ENCODE measurements around the gene ARVCF.

ARVCF gene

DNA sequence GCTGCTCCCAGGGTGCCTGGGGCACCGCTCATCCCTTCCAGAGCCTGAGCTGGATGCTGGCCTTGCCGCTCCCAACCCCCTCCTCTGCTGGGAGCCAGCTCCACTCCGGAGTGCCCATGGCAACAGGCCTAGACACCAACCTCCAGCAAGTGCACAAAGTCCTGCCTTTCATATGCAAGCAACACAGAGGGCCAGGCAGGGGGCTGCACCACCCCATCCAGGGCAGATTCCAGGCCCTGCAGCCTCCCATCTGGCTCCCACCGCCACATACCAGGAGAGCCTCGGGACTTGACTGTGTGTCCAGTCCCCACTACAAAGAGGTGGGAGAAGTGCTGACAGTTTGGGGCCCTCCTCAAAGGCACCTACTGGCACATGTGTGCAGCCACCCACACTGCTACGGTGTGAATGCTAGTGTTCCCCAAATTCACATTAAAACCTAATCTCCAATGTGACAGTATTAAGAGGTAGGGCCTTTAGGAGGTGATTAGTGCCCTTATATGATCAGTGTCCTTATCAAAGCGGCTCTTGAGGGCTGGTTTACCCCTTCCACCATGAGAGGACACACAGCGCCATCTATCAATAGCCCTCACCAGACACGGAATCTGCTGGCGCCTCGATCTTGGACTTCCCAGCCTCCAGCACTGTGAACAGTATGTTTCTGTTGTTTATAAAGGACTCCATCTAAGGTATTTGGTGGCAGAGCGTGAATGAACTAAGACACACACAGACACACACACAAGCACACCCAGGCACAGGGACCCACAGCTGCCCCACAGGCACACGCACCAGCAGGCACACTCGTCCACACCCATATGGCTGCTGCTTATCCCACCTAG, 16.2 kb downstream of the ARVCF start:
- DNase-seq (ENCODE audit: low read depth, low spot score) = no peak

- no peak for DNase-seq (ENCODE audit: low read depth, low spot score)
These were observed 17.4 kb downstream of the ARVCF start for GRCh38 chr22:19998991-19999820.

GRCh38 chr22:19998232-19998951, 18.2 kb downstream of the ARVCF start:
- no peak for DNase-seq (ENCODE audit: low read depth, low spot score)

DNA sequence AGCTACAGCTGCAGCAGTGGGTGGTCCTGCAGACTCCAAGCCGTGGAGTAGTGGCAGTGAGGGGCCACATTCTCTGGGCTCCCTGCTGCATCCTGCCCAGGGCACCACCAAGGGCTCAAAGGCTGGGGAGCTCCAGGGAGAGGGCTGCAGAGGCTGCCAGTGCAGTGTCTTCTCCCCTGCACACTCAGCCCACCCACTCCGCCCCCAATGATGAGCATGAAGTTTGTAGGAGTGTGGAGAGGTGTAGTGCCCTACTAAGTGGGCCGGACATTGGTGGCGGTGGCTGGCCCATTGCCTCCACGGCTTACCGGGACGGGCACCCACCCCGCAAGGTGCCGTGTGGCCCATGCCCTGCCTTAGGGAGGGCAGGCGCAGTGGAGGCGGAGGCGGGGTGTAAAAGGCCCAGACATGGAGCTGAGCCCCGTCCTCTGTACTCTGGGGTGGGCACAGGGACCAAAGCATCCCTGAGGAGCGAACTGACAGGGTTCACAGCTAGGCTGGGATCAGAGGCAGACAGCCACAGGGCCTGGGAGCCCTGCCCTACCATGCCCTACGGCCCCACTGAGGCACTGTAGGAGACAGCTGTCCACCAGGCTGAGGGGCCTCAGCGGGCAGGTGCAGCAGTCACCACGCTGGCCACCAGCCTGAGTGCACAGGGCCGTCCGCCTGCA, 18.9 kb downstream of the ARVCF start:
- no peak for DNase-seq (ENCODE audit: low read depth, low spot score)

DNA sequence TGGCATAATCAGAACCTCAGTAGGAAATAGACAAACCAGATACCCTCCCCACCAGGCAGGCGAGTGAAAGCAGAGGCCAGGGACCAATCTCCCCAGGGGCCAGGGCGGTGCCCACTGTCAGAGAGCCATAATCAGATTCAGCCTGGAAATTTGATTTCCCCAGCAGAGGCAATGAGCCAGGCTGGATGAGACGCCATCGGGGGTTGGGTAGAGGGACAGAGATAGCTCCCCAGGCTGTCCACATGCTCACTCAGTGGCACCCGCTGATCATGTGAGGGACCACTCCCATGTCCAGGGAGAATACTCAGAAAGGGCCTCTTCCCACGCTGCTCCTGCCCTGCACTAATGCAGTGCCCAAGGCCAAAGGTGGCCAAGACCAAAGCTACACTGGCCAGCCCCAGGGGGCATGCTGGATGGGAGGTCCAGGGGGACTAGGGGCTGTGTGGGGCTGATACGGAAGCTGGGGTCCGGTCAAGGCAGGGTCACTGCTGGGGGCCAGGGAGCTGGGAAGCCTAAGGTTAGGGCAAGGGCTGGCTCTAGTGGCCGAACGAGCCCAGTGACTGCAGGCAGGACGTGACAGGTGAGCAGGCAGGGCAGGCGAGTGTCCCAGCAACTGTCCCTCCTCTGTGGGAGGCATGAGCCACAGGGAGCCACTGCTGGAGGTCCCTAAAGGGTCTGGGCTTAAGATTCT, 19.8 kb downstream of the ARVCF start:
- no peak for DNase-seq (ENCODE audit: low read depth, low spot score)

DNA sequence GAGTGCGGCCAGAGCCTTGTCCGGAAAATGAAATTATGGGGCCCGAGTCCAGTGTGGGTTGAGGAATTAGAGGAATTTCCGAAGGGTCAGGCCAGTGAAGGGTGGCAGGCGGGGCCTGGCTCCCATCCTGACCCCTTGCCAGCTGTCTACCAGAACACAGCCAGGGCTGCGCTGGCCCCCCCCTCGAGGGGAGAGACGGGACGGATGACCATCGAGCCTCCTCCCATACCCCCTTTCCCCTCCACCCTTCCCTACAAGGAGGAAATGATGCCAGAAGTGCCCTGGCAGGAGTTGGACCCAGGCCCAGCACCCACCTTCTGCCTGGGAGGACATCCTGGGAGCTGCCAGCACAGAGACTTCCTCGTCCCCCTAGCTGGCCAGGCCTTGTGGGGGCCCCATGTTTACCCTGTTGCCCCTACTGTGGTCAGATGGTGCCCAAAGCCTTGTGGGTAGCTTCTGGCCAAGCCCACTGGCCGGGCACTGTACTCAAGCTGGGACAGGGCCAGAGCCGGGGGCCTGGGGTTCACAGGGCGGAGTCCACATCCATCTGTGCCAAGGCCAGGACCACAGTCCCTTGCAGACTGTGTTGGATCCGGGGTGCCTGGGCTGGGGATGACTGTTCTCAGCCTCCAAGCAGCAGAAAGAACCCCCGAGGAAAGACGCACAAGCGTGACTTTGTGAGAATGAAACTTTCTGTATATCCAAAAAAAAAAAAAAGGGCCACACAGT, 20.8 kb downstream of the ARVCF start:
- no peak for DNase-seq (ENCODE audit: low read depth, low spot score)

DNA sequence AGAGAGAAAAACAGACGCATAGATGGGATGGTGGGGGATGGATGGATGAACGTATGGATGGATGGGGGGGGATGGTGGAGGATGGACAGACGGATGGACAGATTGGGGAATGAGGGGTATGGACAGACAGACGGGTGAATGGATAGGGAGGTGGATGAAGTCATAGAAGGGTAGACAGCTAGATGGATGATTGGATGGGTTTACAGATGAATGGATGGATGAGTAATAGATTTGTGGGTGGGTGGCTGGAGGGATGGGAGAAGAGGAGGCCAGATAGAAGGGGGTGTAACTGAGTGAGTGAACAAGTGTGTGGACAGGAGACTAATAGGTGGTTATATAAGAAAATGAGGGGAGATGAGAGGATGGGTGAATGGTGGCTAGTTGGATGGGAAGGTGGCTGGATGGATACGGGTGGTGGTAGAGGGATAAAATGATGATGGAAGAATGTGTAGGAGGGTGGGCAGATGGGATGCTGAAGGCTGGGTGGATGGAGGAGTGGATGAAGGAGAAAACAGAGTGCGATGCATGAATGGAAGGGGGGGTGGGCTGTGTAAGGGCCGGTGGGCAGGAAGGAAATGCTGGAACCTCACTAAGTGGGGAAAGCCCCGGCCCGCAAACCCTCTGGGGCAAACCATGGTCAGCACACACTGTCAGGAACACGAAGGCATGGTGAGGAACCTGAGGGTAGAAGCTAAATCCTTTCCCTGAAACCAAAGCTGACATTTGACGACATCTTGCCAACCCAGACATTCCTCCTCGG, 21.6 kb downstream of the ARVCF start:
- no peak for DNase-seq (ENCODE audit: low read depth, low spot score)

- no peak for DNase-seq (ENCODE audit: low read depth, low spot score)
These were observed 22.7 kb downstream of the ARVCF start for GRCh38 chr22:19993926-19994325.

GRCh38 chr22:19992921-19993355, 23.7 kb downstream of the ARVCF start:
- no peak for DNase-seq (ENCODE audit: low read depth, low spot score)

DNA sequence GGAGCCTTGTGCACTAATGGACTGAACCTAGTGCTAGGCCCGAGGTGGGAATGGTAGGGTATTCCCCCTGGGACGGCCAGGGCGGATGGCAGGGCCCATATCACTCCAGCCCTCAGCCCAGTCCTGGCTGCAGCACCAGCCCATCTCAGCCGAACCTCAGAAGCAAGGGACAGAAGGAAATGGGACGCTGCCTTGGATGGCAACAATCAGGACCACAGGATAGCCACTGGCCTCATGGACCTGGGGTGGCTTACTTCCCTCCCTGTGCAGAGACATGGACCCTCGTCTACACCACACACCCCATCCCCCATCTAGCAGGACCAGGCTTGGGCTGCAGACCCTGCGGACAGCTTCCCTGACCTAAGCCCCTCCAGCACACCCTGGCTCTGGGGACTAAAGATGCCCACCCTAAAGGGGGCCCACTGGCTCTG, 24.1 kb downstream of the ARVCF start:
- DNase-seq (ENCODE audit: low read depth, low spot score) = no peak

DNA sequence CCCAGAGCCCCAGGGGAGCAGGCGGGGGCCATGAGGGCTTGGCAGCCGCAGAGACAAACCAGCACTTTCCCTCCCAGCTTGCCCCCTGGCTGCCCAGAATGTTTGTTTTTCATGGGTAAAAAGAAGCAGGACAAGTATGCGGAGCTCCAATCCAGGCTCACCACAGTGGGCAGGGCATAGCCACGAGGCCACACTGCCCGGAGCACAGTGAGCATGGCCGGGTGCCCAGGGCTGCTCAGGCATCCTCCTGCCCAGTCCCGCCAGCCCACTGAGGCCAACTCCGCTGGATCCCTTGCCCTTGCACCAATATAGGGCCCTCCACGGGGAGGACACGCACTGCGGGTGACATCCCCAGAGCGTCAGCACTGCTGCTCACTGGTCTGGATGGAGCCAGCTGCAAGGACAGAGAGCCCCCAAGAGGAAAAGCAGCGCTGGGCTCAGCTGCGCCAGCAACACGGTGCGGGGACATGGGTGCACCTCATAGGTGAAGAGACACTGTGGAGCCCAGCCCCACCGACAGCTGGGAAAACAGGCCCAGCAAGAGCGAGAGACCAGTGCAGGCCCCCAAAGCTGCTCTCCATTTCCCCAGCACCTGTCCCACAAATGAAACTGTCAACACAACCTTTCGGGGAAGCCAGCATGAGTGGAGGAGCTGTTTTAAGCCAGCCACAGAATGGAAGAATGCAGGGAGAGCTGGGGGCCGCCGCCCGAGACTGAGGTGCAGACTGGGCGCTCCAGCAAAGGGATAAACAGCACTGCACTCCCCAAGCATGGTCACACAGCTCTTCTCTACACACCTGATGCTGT, 24.8 kb downstream of the ARVCF start:
- no peak for DNase-seq (ENCODE audit: low read depth, low spot score)

DNA sequence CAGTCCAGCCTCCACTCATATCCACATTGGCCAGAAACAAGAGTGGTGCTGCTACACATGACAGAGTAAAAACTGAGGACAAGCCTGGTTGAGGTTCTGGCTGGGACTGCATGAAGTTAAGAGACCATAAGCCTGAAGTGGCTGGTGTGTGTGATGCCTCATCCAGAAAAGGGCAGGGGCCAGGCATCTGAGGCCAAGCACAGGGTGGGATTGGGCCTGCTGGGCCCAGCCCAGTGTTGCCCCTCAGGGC, 25.3 kb downstream of the ARVCF start:
- no peak for DNase-seq (ENCODE audit: low read depth, low spot score)

DNA sequence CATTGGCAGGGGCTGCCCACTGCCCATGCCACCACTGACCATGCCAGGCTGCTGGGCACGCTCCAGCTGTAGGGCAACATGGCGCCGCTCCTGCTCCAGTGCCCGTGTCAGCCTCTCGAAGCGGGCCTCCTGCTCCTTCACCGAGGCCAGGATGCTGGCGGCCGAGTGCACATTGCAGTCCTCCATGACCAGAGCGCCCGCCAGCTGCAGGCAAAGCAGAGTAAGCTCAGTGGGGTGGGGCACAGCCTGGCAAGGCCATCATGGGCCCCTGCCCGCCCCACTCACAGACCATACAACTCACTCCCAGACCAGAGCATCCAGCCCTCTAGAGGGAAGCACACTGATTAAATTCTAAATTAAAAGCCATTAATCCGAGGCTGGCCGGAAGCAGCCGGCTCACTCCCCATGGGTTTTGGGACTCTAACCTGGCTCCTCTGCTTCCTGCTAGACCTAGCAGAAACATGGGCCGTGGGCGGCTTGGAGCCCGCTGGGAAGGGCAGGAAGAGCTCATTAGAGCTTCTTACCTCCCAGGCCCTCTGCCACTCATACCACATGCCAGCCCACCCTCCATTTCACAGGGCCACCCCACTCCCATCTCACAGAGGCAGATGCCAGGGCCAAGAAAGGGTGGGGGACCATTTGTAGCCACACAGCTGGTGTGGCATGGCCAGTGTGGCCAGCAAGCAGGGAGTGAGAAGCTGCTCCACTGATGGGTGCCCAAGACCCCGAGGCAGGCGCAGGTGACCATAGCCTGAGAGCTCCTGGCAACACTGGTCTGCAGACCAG, 25.8 kb downstream of the ARVCF start:
- DNase-seq (ENCODE audit: low read depth, low spot score) = no peak

DNA sequence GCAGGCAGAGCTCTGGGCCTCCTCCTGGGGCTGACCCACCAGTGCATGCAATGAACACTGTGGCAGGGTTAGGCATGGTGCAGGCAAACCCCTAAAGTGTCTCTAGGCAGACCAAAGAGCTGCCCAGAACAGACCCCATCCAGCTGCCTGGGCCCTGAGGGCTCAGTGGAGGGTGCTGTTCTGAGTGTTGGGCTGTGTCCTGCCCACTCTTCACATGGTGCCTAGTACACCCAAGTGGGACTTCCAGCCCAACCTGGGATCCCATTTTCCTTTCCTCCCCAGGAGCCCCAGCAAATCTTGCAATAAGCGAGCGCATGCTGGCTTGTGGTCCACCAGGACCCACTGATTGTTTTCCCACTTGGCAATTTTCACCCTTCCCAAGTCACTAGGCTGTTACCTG, 26.4 kb downstream of the ARVCF start:
- no peak for DNase-seq (ENCODE audit: low read depth, low spot score)

DNA sequence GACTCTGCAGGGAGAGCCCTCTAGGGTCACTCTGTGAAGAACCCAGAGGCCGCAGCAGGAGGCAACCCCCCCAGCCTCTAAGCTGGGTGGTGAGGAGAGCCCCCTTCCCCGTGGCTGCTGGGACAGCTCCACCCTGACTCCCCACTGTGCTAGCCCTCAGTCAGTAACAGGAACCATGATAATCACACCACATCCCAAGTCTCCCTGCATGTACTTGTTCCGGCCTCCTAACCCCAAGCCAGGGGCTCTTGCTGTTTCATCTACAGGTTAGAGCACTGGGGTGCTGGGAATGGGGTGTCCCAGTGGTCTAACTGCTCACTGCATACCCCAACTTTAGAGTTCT, 26.9 kb downstream of the ARVCF start:
- no peak for DNase-seq (ENCODE audit: low read depth, low spot score)

DNA sequence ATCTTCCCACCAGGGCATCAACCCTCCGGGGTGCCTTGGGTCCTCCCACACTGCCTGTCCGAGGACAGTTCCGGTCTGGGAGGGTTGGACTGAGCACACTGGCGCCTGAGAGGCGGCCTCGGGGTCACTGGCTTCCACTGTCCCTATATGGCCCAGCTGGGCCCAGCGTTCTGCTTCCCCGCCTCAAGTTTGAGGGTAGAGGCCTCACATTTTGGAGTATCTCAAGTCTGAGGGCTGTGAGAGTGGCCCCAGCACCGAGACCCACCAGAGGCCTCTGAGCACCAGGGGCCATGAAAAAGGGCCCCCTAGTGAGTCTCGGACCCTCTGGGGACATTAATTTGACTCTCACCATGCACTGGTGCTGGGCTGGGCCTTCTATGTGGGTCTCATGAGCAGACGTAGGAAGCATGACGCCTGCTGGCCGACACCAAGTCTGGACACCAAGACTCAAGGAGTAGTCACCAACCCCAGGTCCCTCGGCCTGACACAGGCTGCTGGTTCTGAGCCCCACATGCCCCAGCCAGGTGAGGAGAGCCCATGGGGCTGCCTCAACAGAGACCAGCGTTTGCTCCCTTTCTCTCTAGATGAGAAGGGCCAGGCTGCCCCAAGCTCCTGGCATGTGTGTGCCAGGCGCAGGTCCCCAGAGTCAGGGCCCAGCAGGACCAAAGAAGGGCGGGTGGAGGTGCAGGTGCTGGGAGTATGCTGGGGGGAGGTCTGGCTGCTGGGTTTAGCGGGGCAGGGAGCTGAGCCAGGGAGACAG, 27.5 kb downstream of the ARVCF start:
- no peak for DNase-seq (ENCODE audit: low read depth, low spot score)

GRCh38 chr22:19988331-19988808, 28.3 kb downstream of the ARVCF start:
- no peak for DNase-seq (ENCODE audit: low read depth, low spot score)
